NCI-H2227 (cell line): ENCODE measurements around the gene CYBA.
"Not testable (repeated sequence)": the region's sequence is repeated elsewhere in the genome, so short reads cannot be mapped to it uniquely, and the experiment has no call there.

Experiments
- DNase-seq: peaks from one replicate; lab custom pipeline; 2025; ENCODE audit not compliant: unreplicated experiment; lab: John Stamatoyannopoulos, UW

The CYBA gene

DNA sequence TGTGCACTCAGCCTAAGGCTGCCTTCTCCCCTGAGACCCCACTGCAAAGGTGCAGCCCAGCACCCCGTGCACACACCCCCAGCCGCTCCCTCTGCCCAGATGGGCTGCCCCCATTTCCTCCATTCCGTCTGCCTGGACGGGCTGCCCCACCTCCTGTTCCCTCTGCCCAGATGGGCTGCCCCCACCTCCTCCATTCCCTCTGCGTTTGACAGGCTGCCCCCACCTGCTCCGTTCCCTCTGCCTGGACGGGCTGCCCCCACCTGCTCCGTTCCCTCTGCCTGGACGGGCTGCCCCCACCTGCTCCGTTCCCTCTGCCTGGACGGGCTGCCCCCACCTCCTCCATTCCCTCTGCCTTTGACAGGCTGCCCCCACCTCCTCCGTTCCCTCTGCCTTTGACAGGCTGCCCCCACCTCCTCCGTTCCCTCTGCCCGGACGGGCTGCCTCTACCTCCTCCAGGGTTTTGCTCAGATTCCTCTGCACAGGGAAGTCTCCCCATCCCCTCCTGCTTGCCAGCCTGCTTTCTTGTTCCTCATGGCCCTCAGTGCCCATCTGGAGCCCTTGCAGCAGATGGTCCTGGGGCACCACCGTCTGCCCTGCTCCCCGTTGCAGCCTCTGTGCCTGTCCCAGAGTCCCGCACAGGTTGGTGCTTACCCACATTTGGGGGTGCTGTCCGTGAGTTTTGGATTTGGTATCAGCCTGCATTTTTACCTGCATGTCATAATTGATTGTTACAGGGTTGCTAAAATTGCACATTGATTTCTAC is 35.9 kb downstream of the CYBA start:
- no peak for DNase-seq

DNA sequence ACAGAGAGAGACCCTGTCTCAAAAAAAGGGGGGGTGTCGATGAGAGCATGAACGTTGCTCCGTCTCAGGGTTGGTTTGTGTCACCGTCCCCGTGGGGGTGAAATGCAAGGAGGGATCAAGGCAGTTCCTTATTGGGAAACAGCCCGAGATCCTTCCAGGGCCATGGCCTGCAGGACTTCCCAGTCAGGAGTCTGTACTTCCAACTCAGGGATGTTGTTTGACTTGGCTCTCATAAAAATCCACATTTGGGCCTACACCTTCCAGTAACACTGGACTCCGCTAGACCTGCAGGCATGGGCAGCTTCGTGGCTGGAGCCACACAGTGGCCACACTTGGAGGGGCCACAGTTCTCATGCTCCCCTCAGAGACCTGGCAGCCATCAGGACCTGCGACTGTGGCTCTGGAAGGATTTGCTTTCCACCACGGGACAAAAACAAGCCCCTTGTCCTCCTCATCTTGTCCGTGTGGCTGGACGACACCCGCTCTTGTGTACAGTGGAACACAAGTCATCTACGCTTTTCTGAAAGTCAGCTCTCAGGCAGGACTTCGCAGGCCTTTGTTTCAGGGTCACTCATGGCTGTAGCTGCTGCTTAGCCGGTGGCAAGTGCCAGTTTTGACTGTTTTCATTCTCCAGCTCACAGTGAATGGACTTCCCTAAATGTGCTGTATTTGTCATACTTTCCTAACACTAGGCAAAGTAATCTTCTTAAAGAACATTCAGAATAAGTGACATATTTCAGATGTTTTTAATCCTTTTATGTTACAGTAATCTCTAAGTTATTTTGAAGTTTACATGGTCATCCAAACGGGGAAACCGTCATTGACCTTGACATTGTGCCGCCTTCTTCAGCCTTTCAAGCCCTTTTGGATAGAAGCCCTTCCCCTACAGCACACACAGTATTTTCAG is 36.7 kb downstream of the CYBA start:
- DNase-seq: no peak

DNA sequence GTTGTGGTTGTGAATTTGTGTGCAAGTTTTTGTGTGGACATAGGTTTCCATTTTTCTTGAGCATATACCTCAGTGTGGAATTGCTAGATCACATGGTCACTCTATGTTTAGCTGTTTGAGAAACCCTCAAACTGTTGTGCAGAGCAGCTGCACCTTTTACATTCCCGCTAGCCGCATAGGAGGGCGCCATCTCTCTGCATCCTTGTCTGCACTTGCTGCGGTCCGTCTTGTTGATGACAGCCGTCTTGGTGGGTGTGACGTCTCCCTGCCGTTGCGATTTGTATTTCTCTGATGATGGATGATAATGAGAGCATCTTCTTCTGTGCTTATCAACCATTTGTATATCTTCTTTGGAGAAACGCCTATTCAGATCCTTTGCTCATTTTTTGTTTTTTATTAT is 37.6 kb downstream of the CYBA start:
- DNase-seq: no peak

DNA sequence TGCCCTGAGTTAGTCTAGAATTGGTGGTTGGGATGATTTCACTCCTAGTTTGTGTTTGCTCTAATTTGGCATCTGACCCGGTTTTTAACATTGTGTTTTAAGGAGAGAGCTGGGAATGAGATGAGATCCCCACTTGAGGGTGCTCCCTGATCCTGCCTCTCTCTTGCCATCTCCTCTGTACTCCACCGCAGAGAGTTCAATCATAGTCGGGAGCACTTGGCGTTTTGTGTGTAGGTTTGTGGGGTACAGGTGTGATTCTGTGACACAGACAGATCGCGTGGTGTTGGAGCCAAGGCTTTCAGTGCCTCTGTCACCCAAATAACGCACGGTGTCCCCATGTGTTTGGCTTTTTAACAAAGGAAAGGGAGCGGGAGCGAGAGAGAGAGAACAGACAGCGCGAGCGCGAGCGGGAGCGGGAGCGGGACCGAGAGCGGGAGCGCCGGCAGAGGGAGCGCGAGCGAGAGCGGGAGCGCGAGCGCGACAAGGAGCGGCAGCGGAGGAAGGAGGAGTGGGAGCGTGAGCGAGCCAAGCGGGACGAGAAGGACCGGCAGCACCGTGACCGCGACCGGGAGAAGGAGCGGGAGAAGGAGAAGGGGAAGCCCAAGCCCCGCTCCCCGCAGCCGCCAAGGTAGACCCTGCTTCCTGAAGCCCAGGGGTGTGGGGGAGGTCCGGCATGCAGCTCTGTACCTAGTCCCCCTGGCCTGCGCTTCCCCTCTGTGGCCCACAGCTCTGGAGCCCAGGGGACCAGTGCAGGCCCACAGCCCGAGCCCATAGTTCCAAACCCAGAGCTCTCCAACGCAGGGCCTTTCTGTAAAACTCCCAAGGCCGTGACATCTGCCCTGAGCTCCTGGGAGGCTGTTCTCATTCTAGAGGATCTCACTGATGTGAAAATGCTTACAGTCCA is 39.7 kb downstream of the CYBA start:
- no peak for DNase-seq

DNA sequence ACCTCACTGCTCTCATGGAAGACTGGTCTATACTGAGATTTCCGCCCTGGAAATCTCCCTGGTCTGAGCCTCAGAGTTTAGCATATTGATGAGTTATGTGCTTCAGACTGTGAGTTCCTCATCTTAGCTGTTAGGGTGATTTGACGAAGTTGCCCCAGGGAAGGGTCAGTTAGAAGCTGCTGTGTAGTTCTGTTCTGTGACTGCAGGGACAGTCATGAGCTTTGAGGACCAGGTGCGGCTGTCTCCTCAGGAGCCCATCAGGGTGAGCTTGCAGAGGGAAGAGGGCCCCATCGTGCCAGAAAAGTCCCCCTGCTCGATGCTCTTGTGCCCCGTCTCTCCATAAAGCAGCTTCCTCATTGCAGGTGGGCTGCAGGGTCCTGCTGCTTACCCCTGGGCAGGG is 40.8 kb downstream of the CYBA start:
- no peak for DNase-seq

DNA sequence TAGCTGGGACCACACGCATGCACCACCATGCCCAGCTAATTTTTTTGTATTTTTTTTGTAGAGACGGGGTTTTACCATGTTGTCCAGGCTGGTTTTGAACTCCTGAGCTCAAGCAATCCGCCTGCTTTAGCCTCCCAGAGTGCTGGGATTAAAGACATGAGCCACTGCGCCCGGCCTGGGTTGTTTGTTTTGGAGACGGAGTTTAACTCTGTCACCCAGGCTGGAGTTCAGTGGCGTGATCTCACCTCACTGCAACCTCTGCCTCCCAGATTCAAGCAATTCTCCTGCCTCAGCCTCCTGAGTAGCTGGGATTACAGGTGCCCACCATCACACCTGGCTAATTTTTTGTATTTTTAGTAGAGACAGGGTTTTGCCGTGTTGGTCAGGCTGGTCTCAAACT is 41.4 kb downstream of the CYBA start:
- not testable (repeated sequence) for DNase-seq

DNA sequence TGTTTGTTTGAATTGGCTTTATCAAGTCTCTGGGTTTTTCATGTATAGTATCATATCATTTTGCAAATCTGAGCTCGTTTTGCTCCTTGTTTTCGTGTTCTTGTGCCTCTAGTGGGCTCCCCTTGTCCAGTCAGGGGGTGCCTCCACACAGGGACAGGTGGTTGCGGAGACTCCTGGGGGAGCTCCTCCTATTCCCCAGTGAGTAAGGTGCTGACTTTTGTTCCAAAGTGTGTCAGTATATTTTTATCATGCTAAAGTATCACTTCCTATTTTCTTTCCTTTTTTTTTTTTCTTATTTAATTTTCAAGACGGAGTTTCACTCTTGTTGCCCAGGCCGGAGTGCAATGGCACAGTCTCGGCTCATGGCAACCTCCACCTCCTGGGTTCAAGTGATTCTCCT is 42.8 kb downstream of the CYBA start:
- no peak for DNase-seq

DNA sequence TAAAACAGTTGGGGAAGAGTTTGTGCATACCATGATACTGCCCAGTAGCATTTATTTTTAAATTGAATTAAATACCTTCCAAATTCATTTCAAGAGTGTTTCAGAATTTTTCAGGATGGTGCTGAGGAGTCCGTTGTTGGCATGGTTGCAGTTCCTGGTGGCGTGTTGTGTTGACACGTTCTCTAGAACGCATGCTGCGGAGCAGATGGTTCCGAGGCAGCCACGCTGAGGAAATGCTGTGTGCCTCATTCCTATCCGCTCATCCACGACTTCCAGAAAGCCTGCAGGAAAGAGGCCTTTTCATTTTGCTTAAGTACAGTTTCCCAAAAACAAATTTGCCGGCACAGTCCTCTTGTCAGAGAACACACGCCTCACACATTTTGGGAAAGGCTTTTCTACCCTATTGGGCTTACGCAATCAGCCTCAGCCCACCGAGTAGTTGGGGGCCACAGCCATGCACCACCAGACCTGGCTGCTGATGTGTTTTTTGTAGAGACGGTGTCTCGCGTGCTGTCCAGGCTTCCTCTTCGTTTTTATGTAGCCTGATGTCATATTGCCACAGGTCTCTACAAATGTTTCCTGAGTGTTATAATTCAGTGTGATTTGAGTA is 44.6 kb downstream of the CYBA start:
- no peak for DNase-seq

DNA sequence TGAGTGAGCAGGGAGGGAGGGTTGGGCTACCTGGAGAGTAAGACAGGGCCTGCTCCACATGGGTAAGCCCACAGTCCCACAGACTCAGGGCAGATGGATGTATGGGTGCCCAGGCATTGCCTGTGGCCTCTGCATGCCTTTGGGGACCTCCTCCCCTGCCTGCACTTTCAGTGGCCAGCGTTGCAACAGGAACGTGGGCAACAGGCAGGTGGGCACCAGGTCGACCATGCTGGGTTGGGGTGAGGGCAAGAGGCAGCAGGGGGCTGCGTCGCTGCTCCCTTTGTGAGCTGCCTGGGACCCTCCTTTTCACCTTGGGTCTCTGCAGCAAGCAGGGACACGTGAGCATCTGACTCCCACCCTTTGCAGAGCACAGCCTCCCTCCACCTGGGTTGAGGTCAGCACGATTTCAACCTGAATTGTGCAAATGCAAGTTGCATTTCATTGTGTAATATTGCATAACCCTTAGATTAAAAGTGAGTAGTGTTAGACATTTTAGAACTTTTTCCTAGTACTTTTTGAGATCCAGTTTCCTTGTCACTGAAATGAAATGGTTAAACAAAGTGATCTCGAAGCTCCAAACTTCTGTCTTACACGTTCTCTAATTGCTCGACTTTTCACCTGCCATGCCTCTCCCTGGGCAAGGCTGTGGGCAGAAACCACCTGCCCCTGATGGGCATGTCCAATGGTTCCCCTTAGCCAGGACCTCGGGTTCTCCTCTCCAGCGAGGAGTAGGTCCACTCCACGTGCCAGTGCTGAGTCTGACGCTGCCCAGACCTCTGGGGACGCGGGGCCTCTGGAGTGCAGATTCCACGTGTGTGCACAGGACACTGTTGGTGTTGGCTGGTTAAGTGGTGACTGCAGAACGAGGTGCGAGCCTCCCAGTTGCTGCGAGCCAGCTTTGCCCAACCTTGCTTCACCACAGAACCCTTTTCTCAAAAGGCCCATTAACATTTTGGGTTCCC is 45.4 kb downstream of the CYBA start:
- no peak for DNase-seq

DNA sequence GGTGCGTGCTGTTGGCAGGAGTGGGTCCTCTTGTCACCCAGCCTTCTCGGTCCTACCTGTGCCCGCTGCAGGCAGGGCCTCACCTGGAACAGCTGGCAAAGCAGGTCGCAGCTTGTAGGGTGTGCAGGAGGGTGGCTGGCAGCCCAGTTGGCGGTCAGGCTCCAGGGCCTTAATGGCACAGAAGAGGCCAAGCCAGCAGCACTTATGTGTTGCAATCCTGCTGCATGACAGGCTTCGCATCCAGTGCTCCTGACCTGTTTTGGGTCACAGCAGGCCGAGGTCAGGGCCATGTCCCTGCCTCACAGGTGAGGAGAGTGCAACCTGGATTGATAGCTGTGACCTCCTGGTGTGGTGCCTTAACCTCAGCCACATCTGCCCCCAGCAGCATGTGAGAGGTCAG is 48.8 kb downstream of the CYBA start:
- no peak for DNase-seq

DNA sequence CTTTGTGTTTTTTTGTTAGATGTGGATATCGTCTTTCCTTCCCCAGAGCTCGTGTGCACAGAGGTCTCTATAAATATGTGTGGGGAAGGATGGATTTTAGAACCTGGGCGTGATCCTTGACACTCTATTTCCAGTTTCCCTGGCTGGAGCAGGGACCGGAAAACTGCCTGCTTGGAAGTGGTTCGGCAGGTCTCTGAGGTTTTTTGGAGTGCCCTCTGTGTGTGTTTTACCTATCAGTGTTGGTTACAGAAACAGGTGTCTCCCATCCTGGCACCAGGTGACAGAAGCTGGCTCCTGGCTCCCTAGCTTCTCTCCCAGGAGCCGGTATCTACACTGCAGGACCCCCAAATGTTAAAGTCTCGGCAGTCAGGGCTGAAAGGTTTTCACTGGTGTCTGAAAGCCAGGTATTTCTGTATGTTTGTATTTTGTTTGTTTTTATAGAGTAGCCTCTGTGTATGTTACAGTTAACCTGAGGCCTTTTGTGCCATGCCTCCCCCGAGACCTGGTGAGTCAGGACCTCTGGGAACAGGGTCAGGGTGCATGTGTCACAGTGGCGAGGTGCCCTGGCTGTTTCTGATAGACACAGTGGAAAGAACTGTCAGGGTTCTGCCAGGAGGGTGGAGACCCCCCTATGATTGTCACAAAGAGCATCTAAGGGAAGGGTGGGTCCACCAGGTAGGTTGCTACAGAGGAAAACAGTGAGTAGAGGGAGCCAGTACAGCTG is 49.4 kb downstream of the CYBA start:
- no peak for DNase-seq

DNA sequence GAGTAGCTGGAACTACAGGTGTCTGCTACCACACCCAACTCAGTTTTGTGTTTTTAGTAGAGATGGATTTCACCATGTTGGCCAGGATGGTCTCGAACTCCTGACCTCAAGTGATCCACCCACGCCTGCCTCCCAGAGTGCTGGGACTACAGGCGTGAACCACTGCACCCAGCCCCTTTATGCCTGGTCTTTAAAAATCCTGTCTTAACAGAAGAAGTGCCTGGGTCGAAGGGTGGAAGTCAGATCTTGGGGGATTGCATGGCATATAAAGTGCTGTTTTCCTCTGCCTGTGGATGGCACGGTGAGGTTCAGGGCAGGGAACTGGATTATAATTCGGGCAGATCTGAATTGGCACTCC is 50.3 kb downstream of the CYBA start:
- no peak for DNase-seq

DNA sequence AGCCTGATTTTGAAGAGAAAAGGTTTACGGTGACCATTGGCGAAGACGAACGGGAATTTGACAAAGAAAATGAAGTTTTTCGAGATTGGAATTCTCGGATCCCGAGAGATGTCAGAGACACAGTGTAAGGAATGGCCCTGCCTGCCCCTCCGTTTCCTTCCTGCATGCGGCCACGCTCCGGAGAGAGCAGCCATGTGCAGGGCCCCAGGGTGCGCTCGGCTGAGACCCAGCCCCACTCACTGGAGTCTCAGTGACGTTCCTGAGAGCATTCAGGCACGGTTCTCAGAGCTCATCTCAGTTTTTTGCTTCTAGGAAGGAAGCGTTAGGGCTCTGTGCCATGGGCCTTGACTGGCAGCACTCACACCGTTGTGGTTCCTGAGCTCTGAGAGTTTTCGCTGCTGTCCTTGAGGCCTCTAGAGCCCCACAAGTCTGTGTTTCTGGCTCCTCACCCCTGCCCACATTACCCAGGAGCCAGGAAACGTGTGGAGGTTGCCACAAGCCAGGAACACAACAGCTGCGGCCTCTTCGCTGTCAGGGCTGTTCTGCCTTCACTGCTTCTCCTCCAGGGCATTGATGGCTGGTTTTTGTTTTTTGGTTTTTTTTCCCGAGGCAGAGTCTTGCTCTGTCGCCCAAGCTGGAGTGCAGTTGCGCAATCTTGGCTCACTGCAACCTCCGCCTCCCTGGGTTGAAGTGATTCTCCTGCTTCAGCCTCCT is 50.9 kb downstream of the CYBA start:
- no peak for DNase-seq

DNA sequence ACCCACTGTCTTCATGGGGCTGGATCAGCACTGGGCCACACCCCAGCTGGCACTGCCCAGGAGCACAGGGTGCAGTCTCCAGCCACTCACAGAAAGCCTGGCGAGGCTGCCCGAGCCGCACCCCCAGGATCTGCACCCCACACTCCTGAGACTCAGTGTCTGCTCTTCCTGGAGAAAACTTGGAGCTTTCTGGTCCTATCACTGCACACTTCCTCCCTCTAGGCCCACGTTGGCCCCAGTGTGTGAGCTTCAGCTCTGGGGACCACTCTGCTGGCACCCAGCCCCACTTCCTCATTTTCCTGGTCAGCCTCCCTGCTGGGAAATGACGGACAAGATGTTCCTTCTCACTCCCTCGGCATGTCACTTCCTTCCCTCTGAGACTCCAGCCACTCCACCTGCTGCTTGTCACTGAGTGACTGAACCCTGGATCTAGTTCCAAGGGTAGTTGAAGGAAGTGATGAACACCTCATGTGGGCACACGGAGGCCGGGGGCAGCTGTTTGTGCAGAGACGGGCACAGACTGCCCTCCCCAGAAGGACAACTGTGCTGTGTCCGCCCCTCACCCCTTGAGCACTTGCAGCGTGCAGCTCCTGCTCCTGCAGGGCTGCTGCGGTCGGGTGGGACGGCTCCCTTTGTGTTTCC is 51.6 kb downstream of the CYBA start:
- no peak for DNase-seq

DNA sequence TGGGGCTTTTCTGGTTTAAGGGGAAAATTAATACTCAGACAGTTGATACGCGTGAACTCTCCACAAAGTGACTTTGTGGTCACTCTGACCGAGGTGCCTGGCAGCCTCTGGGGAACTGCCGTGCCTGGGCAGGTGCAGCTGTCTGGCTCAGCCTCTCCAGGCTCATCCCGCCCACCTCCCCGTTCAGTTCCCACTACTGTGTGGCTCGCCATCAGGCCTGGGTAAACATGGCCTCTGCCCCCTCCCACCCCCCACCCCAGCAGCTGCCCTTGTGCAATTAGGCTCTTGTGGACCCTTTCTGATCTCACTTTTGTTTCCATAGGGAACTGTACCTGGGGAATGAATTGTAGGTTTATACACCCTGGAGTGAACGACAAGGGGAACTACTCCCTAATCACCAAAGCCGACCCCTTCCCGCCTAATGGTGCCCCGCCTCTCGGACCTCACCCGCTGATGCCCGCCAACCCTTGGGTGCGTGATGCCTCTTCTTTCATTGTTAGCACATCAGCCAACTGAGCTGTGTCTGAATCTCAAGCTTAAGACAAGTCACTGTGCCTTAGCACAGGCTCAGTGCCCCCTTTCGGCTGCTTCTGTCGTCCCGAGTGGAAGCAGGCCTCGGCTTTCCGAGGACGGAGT is 52.9 kb downstream of the CYBA start:
- DNase-seq: no peak

DNA sequence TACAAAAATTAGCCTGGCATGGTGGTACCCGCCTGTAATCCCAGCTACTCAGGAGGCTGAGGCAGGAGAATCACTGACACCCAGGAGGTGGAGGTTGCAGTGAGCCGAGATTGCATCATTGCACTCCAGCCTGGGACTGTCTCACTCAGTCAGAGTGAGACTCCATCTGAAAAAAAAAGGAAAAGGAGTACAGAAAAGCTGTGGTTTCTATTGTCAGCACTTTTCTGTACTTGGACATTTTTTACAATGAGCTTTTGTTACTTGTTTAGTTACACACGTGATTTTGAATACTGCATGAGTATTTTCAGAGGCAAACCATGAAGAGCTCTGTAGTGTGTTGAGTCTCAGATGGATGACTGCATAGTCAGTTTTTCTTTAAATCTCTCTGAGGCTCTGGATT is 54.4 kb downstream of the CYBA start:
- no peak for DNase-seq

DNA sequence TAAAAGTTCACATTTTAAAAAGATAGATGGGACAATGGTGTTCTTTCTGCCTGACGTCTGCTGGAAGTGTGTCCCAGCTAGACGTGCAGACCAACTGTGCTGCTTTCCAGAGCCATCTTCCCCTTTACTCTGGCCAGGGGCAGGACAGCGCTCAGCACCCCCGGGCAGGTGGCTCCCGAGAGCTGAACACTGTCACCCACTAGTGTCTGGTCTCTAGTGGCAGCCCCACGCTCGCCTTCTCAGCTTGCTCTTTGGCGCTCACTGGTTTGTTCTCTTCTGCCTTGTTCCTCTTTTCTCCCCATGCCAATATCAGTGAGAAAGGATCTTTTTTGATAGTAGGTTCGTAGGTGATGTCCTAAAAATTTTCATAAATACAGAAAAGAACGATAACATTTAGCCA is 54.9 kb downstream of the CYBA start:
- DNase-seq: no peak

DNA sequence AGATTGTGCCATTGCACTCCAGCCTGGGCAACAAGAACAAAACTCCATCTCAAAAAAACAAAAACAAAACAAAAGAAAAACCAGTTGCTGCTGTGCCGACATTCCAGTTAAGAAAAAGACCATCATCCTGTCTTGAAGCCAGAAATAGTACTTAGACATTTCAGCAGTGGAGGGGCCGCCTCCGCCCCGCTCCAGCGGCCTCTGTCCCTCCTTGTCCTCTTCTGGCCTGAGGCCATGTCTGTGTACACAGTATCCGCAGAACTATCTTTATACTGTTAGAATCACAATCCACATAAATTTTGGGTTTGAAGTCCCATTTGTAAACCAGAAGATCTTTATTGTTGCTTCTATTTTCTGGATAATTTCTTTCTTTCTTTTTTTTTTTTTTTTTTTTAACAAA is 55.8 kb downstream of the CYBA start:
- no peak for DNase-seq
